DOHH2 (cell line): ENCODE measurements around the gene PABPC3.
A peak's percentile ranks its signal among the peaks of the same experiment; 100 is the strongest.

Experiments
- EZH2phosphoT487 ChIP-seq: fragments of 200-600 bp; sonication (generic); IDR thresholded peaks from 2 replicates; pipeline ENCODE4 v1.6.1; 2017; ENCODE audit warnings: borderline replicate concordance, mild to moderate bottlenecking, antibody characterized with exemption, low read length, moderate library complexity, mixed read lengths
- TF ChIP-seq, protein P1 (sequence below): fragments of 200-600 bp; sonication (generic); IDR thresholded peaks from one replicate; pipeline ENCODE4 v1.5.1; 2014; ENCODE audit warnings: antibody characterized with exemption, mild to moderate bottlenecking, low read depth, low read length; ENCODE audit not compliant: poor library complexity, severe bottlenecking

DNA sequence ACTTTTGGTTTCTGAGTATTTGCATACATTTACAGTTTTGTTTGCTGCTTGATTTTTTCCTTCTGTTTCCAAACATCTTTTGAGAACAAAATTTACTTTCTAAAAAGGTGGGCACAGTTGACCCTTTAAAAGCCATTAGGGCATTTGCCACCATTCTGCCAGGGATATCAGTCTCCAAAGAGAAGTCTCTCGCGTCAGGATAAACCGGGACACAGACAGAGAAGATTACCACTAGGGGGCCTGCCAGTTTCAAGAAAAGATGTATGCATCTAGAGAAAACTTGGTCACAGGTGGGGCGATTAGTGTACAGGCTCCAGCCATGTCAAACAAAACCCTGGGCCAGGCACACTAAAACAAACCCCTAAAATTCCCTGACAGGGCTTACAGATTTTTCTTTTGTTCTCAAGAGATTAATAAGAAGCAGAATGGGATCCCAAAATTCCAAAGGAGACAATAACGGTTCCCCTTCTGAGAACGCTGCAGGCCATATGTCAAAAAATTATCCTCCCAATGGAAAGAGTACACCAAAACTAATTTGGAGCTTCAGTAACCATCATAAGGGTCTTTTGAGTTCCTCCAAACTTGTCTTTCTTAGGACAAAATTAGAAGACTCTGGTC is 10.7 kb upstream of the PABPC3 start:
- TF ChIP-seq, protein P1, sequence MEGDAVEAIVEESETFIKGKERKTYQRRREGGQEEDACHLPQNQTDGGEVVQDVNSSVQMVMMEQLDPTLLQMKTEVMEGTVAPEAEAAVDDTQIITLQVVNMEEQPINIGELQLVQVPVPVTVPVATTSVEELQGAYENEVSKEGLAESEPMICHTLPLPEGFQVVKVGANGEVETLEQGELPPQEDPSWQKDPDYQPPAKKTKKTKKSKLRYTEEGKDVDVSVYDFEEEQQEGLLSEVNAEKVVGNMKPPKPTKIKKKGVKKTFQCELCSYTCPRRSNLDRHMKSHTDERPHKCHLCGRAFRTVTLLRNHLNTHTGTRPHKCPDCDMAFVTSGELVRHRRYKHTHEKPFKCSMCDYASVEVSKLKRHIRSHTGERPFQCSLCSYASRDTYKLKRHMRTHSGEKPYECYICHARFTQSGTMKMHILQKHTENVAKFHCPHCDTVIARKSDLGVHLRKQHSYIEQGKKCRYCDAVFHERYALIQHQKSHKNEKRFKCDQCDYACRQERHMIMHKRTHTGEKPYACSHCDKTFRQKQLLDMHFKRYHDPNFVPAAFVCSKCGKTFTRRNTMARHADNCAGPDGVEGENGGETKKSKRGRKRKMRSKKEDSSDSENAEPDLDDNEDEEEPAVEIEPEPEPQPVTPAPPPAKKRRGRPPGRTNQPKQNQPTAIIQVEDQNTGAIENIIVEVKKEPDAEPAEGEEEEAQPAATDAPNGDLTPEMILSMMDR = peak; percentile 71
- TF ChIP-seq EZH2phosphoT487 = no peak
